ENCODE data around the gene ZKSCAN5. TPM values are rescaled to one million over a fixed set of nuclear protein-coding genes. Genes with fewer than 3 reads are reported as not detected.

The ZKSCAN5 gene
- polyA plus RNA-seq, 1 donor from 2014 or later, result 18.6 TPM

GRCh38 chr7:99460651-99461050, 43.8 kb upstream of the ZKSCAN5 start:
- Histone ChIP-seq H3K27ac (ENCODE audit: low read length) (no peak overlapping the region), H3K4me2 (ENCODE audit: low read length) (no peak overlapping the region), H3K9me3 (ENCODE audit: low read length) (no peaks in the 10 kb centered on the region), H2AFZ (ENCODE audit: low read depth, low read length) (no peak overlapping the region), H3K9me2 (ENCODE audit: insufficient read depth, low read length) (no peaks in the 10 kb centered on the region), H3K36me3 (ENCODE audit: insufficient read depth, low read length) (no peaks in the 10 kb centered on the region), H3F3A (ENCODE audit: insufficient read depth, low read length, poor library complexity, severe bottlenecking) (no peaks in the 10 kb centered on the region), H3K27me3 (ENCODE audit: insufficient read depth, low read depth, low read length) (no peaks in the 10 kb centered on the region), H4K20me1 (ENCODE audit: insufficient read depth) (no peaks in the 10 kb centered on the region), H3K4me3 (ENCODE audit: low read length) (no peak overlapping the region), H3K9ac (ENCODE audit: low read length) (no peak overlapping the region), H3K79me2 (replicated peaks; ENCODE audit: insufficient read depth, low read length) (peaks cover 43% of the 10 kb centered on the region)
- TF ChIP-seq MXI1 (conservative IDR thresholded peaks at IDR 0.05; ENCODE audit: poor library complexity, severe bottlenecking), result no peak
- no peak for TF ChIP-seq POLR2AphosphoS5 (IDR thresholded peaks at IDR 0.05)
- TF ChIP-seq REST (IDR thresholded peaks at IDR 0.05; ENCODE audit: borderline replicate concordance), result no peak

- H4K20me1 ChIP-seq (ENCODE audit: insufficient read depth), result no peaks in the 10 kb centered on the region
- no peaks in the 10 kb centered on the region for H3K9me2 ChIP-seq (ENCODE audit: insufficient read depth, low read length)
- H3K4me3 ChIP-seq (ENCODE audit: low read length), result no peak overlapping the region
- peaks cover 48% of the 10 kb centered on the region for H3K79me2 ChIP-seq (replicated peaks; ENCODE audit: insufficient read depth, low read length)
- no peak overlapping the region for H3K9ac ChIP-seq (ENCODE audit: low read length)
- H3K36me3 ChIP-seq (ENCODE audit: insufficient read depth, low read length), result no peaks in the 10 kb centered on the region
- no peak overlapping the region for H2AFZ ChIP-seq (ENCODE audit: low read depth, low read length)
- no peaks in the 10 kb centered on the region for H3K9me3 ChIP-seq (ENCODE audit: low read length)
- H3K27me3 ChIP-seq (ENCODE audit: insufficient read depth, low read depth, low read length), result no peaks in the 10 kb centered on the region
- TF ChIP-seq MXI1 (conservative IDR thresholded peaks at IDR 0.05; ENCODE audit: poor library complexity, severe bottlenecking), result no peak
- no peak for TF ChIP-seq EZH2 (IDR thresholded peaks at IDR 0.05; ENCODE audit: borderline replicate concordance, insufficient read depth, low read length, poor library complexity, severe bottlenecking)
- TF ChIP-seq POLR2AphosphoS5 (IDR thresholded peaks at IDR 0.05), result no peak
- TF ChIP-seq SMC3 (conservative IDR thresholded peaks at IDR 0.05; ENCODE audit: poor library complexity), result no peak
- TF ChIP-seq TAF1 (IDR thresholded peaks at IDR 0.05; ENCODE audit: low read depth), result no peak
- TF ChIP-seq CTCF (IDR thresholded peaks at IDR 0.05; ENCODE audit: poor library complexity, severe bottlenecking), result no peak
- TF ChIP-seq EP300 (conservative IDR thresholded peaks at IDR 0.05; ENCODE audit: poor library complexity, severe bottlenecking), result no peak
- no peak for TF ChIP-seq REST (IDR thresholded peaks at IDR 0.05; ENCODE audit: borderline replicate concordance)
- no peak for TF ChIP-seq RAD21 (conservative IDR thresholded peaks at IDR 0.05)
- no peak overlapping the region for H3K4me2 ChIP-seq (ENCODE audit: low read length)
- no peak overlapping the region for H3K27ac ChIP-seq (ENCODE audit: low read length)
- no peaks in the 10 kb centered on the region for H3F3A ChIP-seq (ENCODE audit: insufficient read depth, low read length, poor library complexity, severe bottlenecking)
Observed at GRCh38 chr7:99461221-99461620, 43.2 kb upstream of the ZKSCAN5 start.
